GM12873 (cell line): ENCODE data around the gene CCDC78.

Experiments used
- TF ChIP-seq, protein P1 (sequence below): IDR thresholded peaks from 2 replicates; pipeline ENCODE4 v1.5.1; 2012; ENCODE audit warnings: low read depth, mild to moderate bottlenecking, moderate library complexity, low read length, control low read depth; ENCODE audit not compliant: insufficient read depth; ENCODE audit errors: missing control alignments

Gene CCDC78

DNA sequence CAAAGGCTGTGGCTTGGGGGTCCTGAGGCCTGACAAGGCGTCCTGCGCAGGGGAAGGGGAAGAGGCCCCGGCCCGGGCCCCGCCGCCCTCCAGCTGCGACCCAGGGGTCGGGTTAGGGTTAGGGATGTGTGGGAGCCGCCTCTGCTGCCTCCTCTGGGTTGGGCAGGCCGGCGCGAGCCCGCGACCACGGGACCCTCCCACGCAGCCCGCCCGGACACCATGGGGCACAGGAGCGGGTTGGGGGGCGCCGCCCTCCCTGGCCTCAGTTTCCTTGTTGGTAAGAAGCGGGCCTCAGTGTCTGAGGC is 14.2 kb upstream of the CCDC78 start:
- TF ChIP-seq, protein P1, sequence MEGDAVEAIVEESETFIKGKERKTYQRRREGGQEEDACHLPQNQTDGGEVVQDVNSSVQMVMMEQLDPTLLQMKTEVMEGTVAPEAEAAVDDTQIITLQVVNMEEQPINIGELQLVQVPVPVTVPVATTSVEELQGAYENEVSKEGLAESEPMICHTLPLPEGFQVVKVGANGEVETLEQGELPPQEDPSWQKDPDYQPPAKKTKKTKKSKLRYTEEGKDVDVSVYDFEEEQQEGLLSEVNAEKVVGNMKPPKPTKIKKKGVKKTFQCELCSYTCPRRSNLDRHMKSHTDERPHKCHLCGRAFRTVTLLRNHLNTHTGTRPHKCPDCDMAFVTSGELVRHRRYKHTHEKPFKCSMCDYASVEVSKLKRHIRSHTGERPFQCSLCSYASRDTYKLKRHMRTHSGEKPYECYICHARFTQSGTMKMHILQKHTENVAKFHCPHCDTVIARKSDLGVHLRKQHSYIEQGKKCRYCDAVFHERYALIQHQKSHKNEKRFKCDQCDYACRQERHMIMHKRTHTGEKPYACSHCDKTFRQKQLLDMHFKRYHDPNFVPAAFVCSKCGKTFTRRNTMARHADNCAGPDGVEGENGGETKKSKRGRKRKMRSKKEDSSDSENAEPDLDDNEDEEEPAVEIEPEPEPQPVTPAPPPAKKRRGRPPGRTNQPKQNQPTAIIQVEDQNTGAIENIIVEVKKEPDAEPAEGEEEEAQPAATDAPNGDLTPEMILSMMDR: no peak

DNA sequence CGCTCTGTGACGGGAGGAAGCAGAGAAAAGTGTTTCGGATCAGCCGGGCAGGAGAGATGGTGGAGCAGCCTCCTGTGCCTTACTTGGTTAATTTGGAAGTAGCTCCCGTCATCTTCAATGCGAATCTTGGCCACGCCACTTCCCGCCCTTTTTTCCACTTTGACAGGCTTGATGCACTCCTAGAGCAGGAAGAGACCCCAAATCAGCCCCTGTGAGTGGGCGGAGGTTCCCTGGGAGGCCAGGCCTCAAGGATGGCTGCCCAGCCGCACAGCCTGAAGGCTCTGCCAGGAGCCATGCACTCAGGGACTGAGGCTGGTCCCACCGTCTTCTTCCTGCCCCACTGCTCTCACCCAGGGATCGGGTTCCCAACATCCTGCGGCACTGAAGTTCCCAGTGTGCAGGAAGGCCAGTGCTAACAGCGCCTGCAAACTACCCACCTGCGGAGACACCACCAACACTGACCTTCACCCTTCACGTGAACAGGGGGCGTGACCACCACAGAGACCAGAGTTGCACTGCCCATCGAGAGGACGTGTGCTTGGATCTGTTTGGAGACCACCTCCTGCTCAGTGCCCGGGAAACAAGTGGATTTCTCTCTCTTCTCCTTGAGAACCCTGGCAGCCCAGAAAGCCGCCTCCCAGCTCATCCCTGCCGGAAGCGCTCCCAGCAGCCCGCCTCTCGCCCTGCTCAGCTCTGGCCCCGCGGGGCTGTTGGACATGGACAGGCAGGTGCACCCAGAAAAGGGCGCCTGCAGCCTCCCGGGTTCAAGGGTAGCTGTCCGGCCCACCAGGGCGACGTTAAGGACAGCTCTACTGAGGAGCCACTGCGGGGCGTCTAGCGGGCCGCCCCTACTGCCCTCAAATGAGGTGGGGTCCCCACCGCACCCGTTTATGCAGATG is 13.6 kb upstream of the CCDC78 start:
- TF ChIP-seq, protein P1: no peak

DNA sequence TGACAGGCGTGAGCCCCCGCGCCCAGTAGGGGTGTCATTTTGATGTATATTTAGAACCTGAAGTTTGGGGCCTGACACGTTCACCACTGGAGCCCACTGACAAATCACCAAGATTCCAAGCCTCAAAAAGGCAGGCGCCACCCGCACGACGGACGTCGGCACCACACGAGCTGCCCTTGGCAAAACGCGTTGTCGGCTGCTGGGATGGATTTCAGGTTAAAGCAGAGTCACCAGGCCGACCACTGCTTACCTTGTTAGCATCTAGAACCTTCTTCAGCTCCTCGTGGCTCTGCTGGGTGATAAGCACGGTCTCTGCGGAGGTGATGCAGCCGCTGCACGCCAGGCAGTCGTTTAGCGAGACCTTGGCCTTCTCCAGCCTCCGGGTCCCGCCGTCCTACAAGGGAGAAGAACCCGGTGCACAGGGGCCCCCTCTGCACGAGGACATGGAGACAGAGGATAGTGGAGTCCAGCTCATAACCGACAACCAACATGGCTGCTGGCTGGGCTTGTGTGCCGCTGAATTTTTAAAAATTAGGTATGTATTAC is 10.8 kb upstream of the CCDC78 start:
- TF ChIP-seq, protein P1: no peak

DNA sequence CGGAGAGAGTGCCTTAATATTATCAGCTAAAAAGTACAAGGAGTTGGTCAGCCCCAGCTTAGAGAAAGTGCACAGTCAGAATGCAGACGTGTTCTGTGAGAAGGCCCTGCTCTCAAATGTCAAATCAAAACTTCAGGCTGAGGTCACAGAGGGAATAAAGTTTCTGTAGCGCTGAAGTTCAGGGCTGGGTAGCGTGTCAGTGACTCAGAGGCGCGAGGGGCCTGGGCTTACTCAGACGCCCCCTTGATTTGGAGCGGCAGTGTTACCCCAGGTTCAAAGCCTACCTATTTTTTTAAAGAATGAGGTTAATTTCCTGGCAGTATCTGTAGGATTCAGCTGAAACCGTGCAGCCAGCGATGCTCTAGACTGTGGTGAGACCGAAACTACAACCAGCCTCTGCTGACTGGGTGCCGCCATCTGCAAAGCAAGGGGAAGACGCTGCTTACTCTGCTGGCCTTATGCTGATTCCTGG is 9.8 kb upstream of the CCDC78 start:
- TF ChIP-seq, protein P1: peak; percentile 11

DNA sequence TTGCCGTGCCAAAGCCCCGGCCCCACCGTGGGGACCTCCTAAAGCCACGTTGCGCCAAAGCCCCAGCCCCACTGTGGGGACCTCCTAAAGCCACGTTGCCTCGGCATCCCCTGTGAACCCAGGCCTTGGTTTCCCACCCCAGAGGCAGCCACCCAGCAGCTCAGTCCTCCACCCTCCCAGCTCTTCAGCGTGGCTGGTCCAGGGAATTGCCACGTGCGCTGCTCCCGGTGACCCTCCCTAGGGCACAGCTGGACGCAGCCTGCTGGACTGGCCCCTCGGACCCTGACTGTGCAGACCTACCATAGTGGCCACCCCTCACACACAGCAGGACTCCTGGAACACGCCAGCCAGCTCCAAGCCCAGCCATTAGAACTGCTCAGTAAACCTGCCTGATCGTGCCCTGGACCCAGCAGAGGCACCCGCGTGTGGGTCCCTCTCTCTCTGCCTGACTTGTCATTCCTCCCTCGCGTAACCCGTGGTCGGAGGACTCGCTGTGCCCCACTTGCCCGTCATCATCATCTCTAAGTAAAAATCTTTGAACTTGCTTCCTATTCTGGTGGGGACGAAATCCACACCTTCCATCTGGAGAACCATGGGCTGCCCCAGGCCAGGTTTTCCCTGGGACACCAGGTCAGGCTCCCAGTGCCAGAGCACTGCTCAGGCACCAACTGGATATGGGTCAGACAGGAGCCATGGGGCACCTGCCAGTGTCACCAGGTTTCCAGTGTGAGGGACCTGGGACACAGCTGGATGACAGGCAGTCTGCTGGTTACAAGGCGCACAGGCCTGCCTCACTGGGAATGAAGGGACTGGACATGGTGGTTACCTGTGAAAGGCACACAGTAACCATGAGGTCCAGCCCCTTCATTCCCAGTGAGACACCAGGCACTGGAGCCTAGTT is 9.0 kb upstream of the CCDC78 start:
- TF ChIP-seq, protein P1: no peak

DNA sequence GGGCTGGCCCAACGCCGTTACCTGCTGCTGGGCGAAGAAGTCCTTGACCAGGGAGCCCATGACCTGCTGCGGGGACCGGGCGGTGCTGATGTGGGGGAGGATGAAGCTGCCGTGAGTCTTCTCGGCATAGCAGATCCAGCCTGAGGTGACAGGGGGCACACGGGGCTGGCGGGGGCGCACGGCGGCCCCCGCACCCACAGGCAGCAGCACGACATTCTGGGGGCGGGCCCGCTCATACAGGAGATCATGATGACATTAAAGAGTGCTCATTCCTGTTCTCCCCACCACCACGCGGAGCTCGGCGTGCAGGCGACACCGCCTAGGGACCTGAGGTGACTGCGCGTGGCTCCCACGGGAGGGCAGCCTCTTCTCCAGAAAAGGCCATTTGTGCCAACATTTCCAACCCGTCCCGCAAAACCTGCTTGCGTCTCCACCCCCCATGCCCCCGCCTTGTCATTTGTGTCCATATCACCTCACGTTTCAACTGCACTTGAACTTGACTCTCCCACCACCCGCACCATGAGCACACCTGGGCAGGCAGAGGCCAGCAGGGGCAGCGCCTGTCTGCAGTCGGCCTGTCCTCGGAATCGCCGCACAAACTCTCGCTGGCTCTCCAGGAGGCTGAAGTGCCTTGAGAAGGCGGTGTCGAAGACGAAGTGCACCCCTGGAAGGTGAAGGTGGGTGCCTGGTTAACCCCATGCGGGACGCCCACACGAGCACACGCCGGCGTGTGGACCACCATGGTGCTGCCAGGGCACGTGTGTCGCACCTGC is 8.2 kb upstream of the CCDC78 start:
- TF ChIP-seq, protein P1: no peak
